H9 (cell line): Measurements from ENCODE around the gene KAZN. TPM values are rescaled to one million over a fixed set of nuclear protein-coding genes. Genes with fewer than 3 reads are reported as not detected.

Experiments
- DNase-seq: peaks from one replicate; pipeline ENCODE4 v3.0.0-alpha.2; 2017
- H2AFZ ChIP-seq: one replicate; pipeline ENCODE4 v1.6.1; 2013; ENCODE audit warnings: mild to moderate bottlenecking, low read length, control low read depth, moderate library complexity
- H2AK5ac ChIP-seq: 2 replicates; pipeline ENCODE4 v1.6.1; 2013; ENCODE audit warnings: low read length, control low read depth, mixed read lengths; ENCODE audit not compliant: insufficient read length
- H2BK120ac ChIP-seq: one replicate; pipeline ENCODE4 v1.6.1; 2013; ENCODE audit warnings: low read depth, mild to moderate bottlenecking, low read length, control low read depth, inconsistent platforms; ENCODE audit not compliant: poor library complexity, severe bottlenecking
- H2BK12ac ChIP-seq: 2 replicates; pipeline ENCODE4 v1.6.1; 2013; ENCODE audit warnings: low read length, control low read depth, mixed read lengths, low read depth; ENCODE audit not compliant: insufficient read length
- H2BK15ac ChIP-seq: 2 replicates; pipeline ENCODE4 v1.6.1; 2013; ENCODE audit warnings: low read depth, low read length, control low read depth
- H2BK20ac ChIP-seq: one replicate; pipeline ENCODE4 v1.6.1; 2013; ENCODE audit warnings: low read depth, mild to moderate bottlenecking, low read length, control low read depth, inconsistent platforms; ENCODE audit not compliant: poor library complexity, severe bottlenecking
- H2BK5ac ChIP-seq: 2 replicates; pipeline ENCODE4 v1.6.1; 2013; ENCODE audit warnings: low read length, control low read depth, mixed read lengths; ENCODE audit not compliant: insufficient read length
- H3K14ac ChIP-seq: 2 replicates; pipeline ENCODE4 v1.6.1; 2013; ENCODE audit warnings: low read length, control low read depth; ENCODE audit not compliant: insufficient read depth
- H3K18ac ChIP-seq: 2 replicates; pipeline ENCODE4 v1.6.1; 2013; ENCODE audit warnings: low read depth, mild to moderate bottlenecking, mixed read lengths, low read length, control low read depth; ENCODE audit not compliant: insufficient read length
- H3K23ac ChIP-seq: 2 replicates; pipeline ENCODE4 v1.6.1; 2013; ENCODE audit warnings: low read length, control low read depth, mixed read lengths, low read depth; ENCODE audit not compliant: insufficient read length
- H3K23me2 ChIP-seq: 2 replicates; pipeline ENCODE4 v1.6.1; 2013; ENCODE audit warnings: low read depth, mild to moderate bottlenecking, mixed read lengths, low read length, control low read depth; ENCODE audit not compliant: insufficient read length, poor library complexity, severe bottlenecking
- H3K27ac ChIP-seq: 2 replicates; pipeline ENCODE4 v1.5.1; 2013; ENCODE audit warnings: low read length, control low read depth, mixed read lengths, low read depth; ENCODE audit not compliant: insufficient read length
- H3K27me3 ChIP-seq: 2 replicates; pipeline ENCODE4 v1.6.1; 2013; ENCODE audit warnings: low read length, control low read depth, inconsistent platforms; ENCODE audit not compliant: insufficient read depth
- H3K4ac ChIP-seq: 2 replicates; pipeline ENCODE4 v1.6.1; 2013; ENCODE audit warnings: low read depth, mild to moderate bottlenecking, control low read depth, inconsistent platforms, low read length, moderate library complexity
- H3K4me1 ChIP-seq: 2 replicates; pipeline ENCODE4 v1.6.1; 2013; ENCODE audit warnings: low read length, control low read depth, inconsistent platforms; ENCODE audit not compliant: insufficient read depth
- H3K4me2 ChIP-seq: 2 replicates; pipeline ENCODE4 v1.6.1; 2013; ENCODE audit warnings: low read length, control low read depth, mixed read lengths; ENCODE audit not compliant: insufficient read length, insufficient read depth
- H3K56ac ChIP-seq: 2 replicates; pipeline ENCODE4 v1.6.1; 2013; ENCODE audit warnings: low read depth, mild to moderate bottlenecking, mixed read lengths, low read length, control low read depth; ENCODE audit not compliant: insufficient read length
- H3K79me1 ChIP-seq: 2 replicates; pipeline ENCODE4 v1.6.1; 2013; ENCODE audit warnings: low read depth, mild to moderate bottlenecking, moderate library complexity, low read length, control low read depth, inconsistent platforms; ENCODE audit not compliant: insufficient read depth, poor library complexity, severe bottlenecking
- H3K79me2 ChIP-seq: 2 replicates; pipeline ENCODE4 v1.6.1; 2013; ENCODE audit warnings: low read length, control low read depth, inconsistent platforms; ENCODE audit not compliant: insufficient read depth
- H3K9ac ChIP-seq: 2 replicates; pipeline ENCODE4 v1.6.1; 2013; ENCODE audit warnings: low read length, control low read depth, mixed read lengths; ENCODE audit not compliant: insufficient read length; ENCODE audit errors: extremely low read depth
- H3K9me3 ChIP-seq: one replicate; pipeline ENCODE4 v1.6.1; 2013; ENCODE audit warnings: low read depth, low read length, inconsistent platforms; ENCODE audit not compliant: control insufficient read depth
- H3T11ph ChIP-seq: one replicate; pipeline ENCODE4 v1.6.1; 2013; ENCODE audit warnings: mild to moderate bottlenecking, low read length, control low read depth, inconsistent platforms
- H4K20me1 ChIP-seq: one replicate; pipeline ENCODE4 v1.6.1; 2013; ENCODE audit not compliant: control insufficient read depth, insufficient read length, insufficient read depth
- H4K5ac ChIP-seq: 2 replicates; pipeline ENCODE4 v1.6.1; 2013; ENCODE audit warnings: low read depth, mild to moderate bottlenecking, mixed read lengths, low read length, control low read depth; ENCODE audit not compliant: insufficient read length
- H4K8ac ChIP-seq: replicated peaks from 2 replicates; pipeline ENCODE4 v1.6.1; 2013; ENCODE audit warnings: low read length, control low read depth, mixed read lengths, low read depth; ENCODE audit not compliant: insufficient read length
- H4K91ac ChIP-seq: 2 replicates; pipeline ENCODE4 v1.6.1; 2013; ENCODE audit warnings: low read depth, mild to moderate bottlenecking, moderate library complexity, mixed read lengths, low read length, control low read depth; ENCODE audit not compliant: insufficient read length
- H3K27ac Mint-ChIP-seq, 3 experiments: 2 replicates in 2 of 3; 3 replicates in 1 of 3; pipeline ENCODE4 v1.8.0; 2020 to 2021; ENCODE audit warnings: mixed read lengths in 3 of 3, mild to moderate bottlenecking in 1 of 3, moderate library complexity in 1 of 3
- H3K27me3 Mint-ChIP-seq: 2 replicates; pipeline ENCODE4 v1.8.0; 2021; ENCODE audit warnings: low read depth, mild to moderate bottlenecking, moderate library complexity, mixed read lengths
- H3K36me3 Mint-ChIP-seq, 3 experiments: 2 replicates in 2 of 3; 3 replicates in 1 of 3; pipeline ENCODE4 v1.8.0; 2020 to 2021; ENCODE audit warnings: low read depth in 3 of 3, mixed read lengths in 3 of 3; ENCODE audit not compliant: insufficient read depth in 1 of 3
- H3K4me1 Mint-ChIP-seq, 2 experiments: 2 replicates each; pipeline ENCODE4 v1.8.0; 2020; ENCODE audit warnings: mixed read lengths in 2 of 2
- H3K4me3 Mint-ChIP-seq, 2 experiments: 2 replicates in 1 of 2; 3 replicates in 1 of 2; pipeline ENCODE4 v1.8.0; 2020 to 2021; ENCODE audit warnings: mild to moderate bottlenecking in 2 of 2, mixed read lengths in 2 of 2, moderate library complexity in 1 of 2
- H3K9me3 Mint-ChIP-seq, 2 experiments: 2 replicates in 1 of 2; 3 replicates in 1 of 2; pipeline ENCODE4 v1.8.0; 2020; ENCODE audit warnings: mild to moderate bottlenecking in 2 of 2, mixed read lengths in 2 of 2, moderate library complexity in 1 of 2
- WGBS: extraction: QIAGEN DNeasy Blood & Tissue Kit; methylation state at CpG from one replicate; pipeline ENCODE4 v1.1.7; 2013; ENCODE audit warnings: missing lambda C conversion rate, low lambda C conversion rate, mixed read lengths; ENCODE audit not compliant: insufficient read length; ENCODE audit errors: extremely low coverage; 5-methylcytosine and 5-hydroxymethylcytosine counted together
- total RNA-seq: library from RNA; stranded (reverse); gene quantifications from 2 replicates; pipeline ENCODE4 v1.2.1, GENCODE V29; 2021
- TF ChIP-seq, protein P1 (sequence below): fragments of 200-600 bp; sonication (generic); conservative IDR thresholded peaks from 3 replicates; pipeline ENCODE4 v1.8.0; 2021; ENCODE audit warnings: antibody characterized with exemption, mild to moderate bottlenecking

The KAZN gene
- total RNA-seq, 1 experiment from 2014 or later: 7.6 TPM

GRCh38 chr1:14955402-14955801 lies 356.9 kb downstream of the KAZN start:
- peaks cover 5 to 21% of the 10 kb centered on the region in 2 experiments; a peak in 3 of 4 replicates for H3K4me1 Mint-ChIP-seq

More at GRCh38 chr1:14955402-14955801, 356.9 kb downstream of the KAZN start:
- no peak overlapping the region for H3K18ac ChIP-seq
- no peak overlapping the region for H3T11ph ChIP-seq
- H2BK5ac ChIP-seq: no peak overlapping the region
- H3K79me2 ChIP-seq: no peaks in the 10 kb centered on the region
- no peak overlapping the region for H4K91ac ChIP-seq
- Mint-ChIP-seq H3K27me3 (no peaks in the 10 kb centered on the region), H3K4me3 (no peak overlapping the region), H3K27ac (no peak overlapping the region), H3K9me3 (peaks cover 0 to 2% of the 10 kb centered on the region in 2 experiments; a peak in 4 of 5 replicates), H3K36me3 (peaks cover 0 to 2% (median 0%) of the 10 kb centered on the region in 3 experiments; a peak in 2 of 7 replicates)
- H2AFZ ChIP-seq: no peak overlapping the region
- no peak overlapping the region for H3K56ac ChIP-seq
- no peak for DNase-seq
- H2BK15ac ChIP-seq: no peak overlapping the region
- H3K79me1 ChIP-seq: no peaks in the 10 kb centered on the region
- no peak overlapping the region for H2AK5ac ChIP-seq
- H3K27me3 ChIP-seq: no peaks in the 10 kb centered on the region
- H2BK120ac ChIP-seq: no peak overlapping the region
- H3K4me2 ChIP-seq: no peak overlapping the region
- no peak overlapping the region for H4K5ac ChIP-seq
- no peak overlapping the region for H3K27ac ChIP-seq
- H3K9ac ChIP-seq: no peak overlapping the region
- H4K20me1 ChIP-seq: no peaks in the 10 kb centered on the region
- no peaks in the 10 kb centered on the region for H3K23me2 ChIP-seq
- no peak overlapping the region for H3K4ac ChIP-seq
- WGBS: no CpG with 5 or more reads among the region's 5 CpGs
- no peak overlapping the region for H2BK20ac ChIP-seq
- H3K9me3 ChIP-seq: no peaks in the 10 kb centered on the region
- H3K14ac ChIP-seq: no peak overlapping the region
- H2BK12ac ChIP-seq: no peak overlapping the region
- H3K4me1 ChIP-seq: no peaks in the 10 kb centered on the region
- no peak overlapping the region for H3K23ac ChIP-seq
- H4K8ac ChIP-seq: no peak overlapping the region
- TF ChIP-seq, protein P1, sequence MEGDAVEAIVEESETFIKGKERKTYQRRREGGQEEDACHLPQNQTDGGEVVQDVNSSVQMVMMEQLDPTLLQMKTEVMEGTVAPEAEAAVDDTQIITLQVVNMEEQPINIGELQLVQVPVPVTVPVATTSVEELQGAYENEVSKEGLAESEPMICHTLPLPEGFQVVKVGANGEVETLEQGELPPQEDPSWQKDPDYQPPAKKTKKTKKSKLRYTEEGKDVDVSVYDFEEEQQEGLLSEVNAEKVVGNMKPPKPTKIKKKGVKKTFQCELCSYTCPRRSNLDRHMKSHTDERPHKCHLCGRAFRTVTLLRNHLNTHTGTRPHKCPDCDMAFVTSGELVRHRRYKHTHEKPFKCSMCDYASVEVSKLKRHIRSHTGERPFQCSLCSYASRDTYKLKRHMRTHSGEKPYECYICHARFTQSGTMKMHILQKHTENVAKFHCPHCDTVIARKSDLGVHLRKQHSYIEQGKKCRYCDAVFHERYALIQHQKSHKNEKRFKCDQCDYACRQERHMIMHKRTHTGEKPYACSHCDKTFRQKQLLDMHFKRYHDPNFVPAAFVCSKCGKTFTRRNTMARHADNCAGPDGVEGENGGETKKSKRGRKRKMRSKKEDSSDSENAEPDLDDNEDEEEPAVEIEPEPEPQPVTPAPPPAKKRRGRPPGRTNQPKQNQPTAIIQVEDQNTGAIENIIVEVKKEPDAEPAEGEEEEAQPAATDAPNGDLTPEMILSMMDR: no peak
